ENCODE measurements around the gene TPMT. TPM values are rescaled to one million over a fixed set of nuclear protein-coding genes. Genes with fewer than 3 reads are reported as not detected.

The TPMT gene
- total and polyA plus RNA-seq, 2 of the 13 experiments (the other 11 are each of a cell fraction or from before 2014, with no cell fraction given), result 11.1 to 22.8 TPM

DNA sequence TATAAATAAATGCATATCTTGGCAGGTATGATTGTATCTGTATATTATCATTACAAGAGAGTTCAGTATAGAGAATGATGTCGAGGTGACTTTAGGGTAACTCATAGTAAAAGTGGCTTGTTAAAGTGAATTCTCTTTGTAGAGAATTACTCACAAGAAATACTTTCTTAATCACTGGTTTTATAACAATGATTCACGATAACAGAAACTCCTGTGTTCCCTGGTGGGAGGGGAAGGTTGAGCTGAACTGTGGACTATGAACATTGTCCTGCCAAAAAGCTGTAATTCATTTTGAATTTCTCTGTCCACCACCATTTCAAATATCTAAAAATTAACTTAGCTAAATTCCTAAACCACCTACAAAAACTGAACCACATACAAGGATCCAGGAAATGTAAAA is 7.7 kb downstream of the TPMT start:
- Histone ChIP-seq H3K27ac (ENCODE audit: extremely low read length, insufficient read depth, low read length) (peak overlapping the region; percentile 57), H3K36me3 (replicated peaks in 1 of 2; ENCODE audit: control insufficient read depth in 1 of 2, insufficient read depth in 2 of 2, low read length in 2 of 2) (peaks cover 1 to 14% of the 10 kb centered on the region in 2 experiments; a peak in 3 of 5 replicates), H4K20me1 (ENCODE audit: insufficient read depth, low read length) (no peaks in the 10 kb centered on the region), H3K27me3 (ENCODE audit: control insufficient read depth in 1 of 2, insufficient read depth in 2 of 2, low read length in 2 of 2) (no peaks in the 10 kb centered on the region), H3K9me3 (ENCODE audit: low read length) (no peaks in the 10 kb centered on the region), H3K4me1 (ENCODE audit: insufficient read depth, low read length) (peaks cover 36% of the 10 kb centered on the region), H3K4me3 (replicated peaks in 1 of 3; ENCODE audit: insufficient read depth in 1 of 3, low read depth in 2 of 3, low read length in 3 of 3) (no peak overlapping the region; a peak in 1 of 6 replicates), H3K9ac (ENCODE audit: insufficient read depth, low read depth, low read length) (no peak overlapping the region; the same call in 1 of the 2 replicates), H2AFZ (ENCODE audit: low read length) (no peak overlapping the region), H3K79me2 (ENCODE audit: insufficient read depth, low read length) (no peaks in the 10 kb centered on the region), H3K4me2 (ENCODE audit: low read depth, low read length) (peak overlapping the region; percentile 28)
- ChIA-PET POLR2A (no interaction called here), CTCF (ENCODE audit: low intra/inter-chr PET ratio, low total read pairs) (no interaction called here)
- DNase-seq (ENCODE audit: low spot score), result peak; percentile 58
- intact Hi-C loops (cut with micrococcal nuclease; ENCODE audit: unreplicated experiment) (no loop called here), in situ Hi-C loops (cut with HindIII; ENCODE audit: extremely low pct_ligation_motif_present, low pct_unique_long_range_greater_than_20kb) (no loop called here)
- FAIRE-seq, result no peak
- BruUV-seq (replicated peaks), result no TSS peak
- WGBS (ENCODE audit: low lambda C conversion rate), result 28% methylated on average over 2 of the region's 2 CpGs
- ATAC-seq, result peak; percentile 58
- TF ChIP-seq HOXA9 (CRISPR knock-in tag; IDR thresholded peaks at IDR 0.05; ENCODE audit: borderline replicate concordance), result no peak
- peak; percentile 37; the same call in 1 of the 2 replicates for TF ChIP-seq NCOR1 (IDR thresholded peaks at IDR 0.05; ENCODE audit: borderline replicate concordance, low read length)
- TF ChIP-seq, protein P1, sequence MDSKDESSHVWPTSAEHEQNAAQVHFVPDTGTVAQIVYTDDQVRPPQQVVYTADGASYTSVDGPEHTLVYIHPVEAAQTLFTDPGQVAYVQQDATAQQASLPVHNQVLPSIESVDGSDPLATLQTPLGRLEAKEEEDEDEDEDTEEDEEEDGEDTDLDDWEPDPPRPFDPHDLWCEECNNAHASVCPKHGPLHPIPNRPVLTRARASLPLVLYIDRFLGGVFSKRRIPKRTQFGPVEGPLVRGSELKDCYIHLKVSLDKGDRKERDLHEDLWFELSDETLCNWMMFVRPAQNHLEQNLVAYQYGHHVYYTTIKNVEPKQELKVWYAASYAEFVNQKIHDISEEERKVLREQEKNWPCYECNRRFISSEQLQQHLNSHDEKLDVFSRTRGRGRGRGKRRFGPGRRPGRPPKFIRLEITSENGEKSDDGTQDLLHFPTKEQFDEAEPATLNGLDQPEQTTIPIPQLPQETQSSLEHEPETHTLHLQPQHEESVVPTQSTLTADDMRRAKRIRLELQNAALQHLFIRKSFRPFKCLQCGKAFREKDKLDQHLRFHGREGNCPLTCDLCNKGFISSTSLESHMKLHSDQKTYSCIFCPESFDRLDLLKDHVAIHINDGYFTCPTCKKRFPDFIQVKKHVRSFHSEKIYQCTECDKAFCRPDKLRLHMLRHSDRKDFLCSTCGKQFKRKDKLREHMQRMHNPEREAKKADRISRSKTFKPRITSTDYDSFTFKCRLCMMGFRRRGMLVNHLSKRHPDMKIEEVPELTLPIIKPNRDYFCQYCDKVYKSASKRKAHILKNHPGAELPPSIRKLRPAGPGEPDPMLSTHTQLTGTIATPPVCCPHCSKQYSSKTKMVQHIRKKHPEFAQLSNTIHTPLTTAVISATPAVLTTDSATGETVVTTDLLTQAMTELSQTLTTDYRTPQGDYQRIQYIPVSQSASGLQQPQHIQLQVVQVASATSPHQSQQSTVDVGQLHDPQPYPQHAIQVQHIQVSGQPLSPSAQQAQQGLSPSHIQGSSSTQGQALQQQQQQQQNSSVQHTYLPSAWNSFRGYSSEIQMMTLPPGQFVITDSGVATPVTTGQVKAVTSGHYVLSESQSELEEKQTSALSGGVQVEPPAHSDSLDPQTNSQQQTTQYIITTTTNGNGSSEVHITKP (CRISPR knock-in tag; IDR thresholded peaks at IDR 0.05; ENCODE audit: low read depth), result no peak
- TF ChIP-seq ZNF362 (CRISPR knock-in tag; IDR thresholded peaks at IDR 0.05; ENCODE audit: borderline replicate concordance), result no peak
- peak; percentile 11; the same call in 1 of the 2 replicates for TF ChIP-seq SAP130 (CRISPR knock-in tag; IDR thresholded peaks at IDR 0.05; ENCODE audit: low read depth)
- TF ChIP-seq SOX6 (IDR thresholded peaks at IDR 0.05), result no peak
- no peak for TF ChIP-seq SOX6 (CRISPR knock-in tag; IDR thresholded peaks at IDR 0.05)
- no peak for TF ChIP-seq ZNF383 (CRISPR knock-in tag; IDR thresholded peaks at IDR 0.05; ENCODE audit: borderline replicate concordance)
- no peak for TF ChIP-seq SRSF4 (IDR thresholded peaks at IDR 0.05; ENCODE audit: low read depth, low read length, poor library complexity, severe bottlenecking)
- TF ChIP-seq, protein P2, sequence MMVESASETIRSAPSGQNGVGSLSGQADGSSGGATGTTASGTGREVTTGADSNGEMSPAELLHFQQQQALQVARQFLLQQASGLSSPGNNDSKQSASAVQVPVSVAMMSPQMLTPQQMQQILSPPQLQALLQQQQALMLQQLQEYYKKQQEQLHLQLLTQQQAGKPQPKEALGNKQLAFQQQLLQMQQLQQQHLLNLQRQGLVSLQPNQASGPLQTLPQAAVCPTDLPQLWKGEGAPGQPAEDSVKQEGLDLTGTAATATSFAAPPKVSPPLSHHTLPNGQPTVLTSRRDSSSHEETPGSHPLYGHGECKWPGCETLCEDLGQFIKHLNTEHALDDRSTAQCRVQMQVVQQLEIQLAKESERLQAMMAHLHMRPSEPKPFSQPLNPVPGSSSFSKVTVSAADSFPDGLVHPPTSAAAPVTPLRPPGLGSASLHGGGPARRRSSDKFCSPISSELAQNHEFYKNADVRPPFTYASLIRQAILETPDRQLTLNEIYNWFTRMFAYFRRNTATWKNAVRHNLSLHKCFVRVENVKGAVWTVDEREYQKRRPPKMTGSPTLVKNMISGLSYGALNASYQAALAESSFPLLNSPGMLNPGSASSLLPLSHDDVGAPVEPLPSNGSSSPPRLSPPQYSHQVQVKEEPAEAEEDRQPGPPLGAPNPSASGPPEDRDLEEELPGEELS (CRISPR knock-in tag; IDR thresholded peaks at IDR 0.05), result no peak
- TF ChIP-seq, protein P3, sequence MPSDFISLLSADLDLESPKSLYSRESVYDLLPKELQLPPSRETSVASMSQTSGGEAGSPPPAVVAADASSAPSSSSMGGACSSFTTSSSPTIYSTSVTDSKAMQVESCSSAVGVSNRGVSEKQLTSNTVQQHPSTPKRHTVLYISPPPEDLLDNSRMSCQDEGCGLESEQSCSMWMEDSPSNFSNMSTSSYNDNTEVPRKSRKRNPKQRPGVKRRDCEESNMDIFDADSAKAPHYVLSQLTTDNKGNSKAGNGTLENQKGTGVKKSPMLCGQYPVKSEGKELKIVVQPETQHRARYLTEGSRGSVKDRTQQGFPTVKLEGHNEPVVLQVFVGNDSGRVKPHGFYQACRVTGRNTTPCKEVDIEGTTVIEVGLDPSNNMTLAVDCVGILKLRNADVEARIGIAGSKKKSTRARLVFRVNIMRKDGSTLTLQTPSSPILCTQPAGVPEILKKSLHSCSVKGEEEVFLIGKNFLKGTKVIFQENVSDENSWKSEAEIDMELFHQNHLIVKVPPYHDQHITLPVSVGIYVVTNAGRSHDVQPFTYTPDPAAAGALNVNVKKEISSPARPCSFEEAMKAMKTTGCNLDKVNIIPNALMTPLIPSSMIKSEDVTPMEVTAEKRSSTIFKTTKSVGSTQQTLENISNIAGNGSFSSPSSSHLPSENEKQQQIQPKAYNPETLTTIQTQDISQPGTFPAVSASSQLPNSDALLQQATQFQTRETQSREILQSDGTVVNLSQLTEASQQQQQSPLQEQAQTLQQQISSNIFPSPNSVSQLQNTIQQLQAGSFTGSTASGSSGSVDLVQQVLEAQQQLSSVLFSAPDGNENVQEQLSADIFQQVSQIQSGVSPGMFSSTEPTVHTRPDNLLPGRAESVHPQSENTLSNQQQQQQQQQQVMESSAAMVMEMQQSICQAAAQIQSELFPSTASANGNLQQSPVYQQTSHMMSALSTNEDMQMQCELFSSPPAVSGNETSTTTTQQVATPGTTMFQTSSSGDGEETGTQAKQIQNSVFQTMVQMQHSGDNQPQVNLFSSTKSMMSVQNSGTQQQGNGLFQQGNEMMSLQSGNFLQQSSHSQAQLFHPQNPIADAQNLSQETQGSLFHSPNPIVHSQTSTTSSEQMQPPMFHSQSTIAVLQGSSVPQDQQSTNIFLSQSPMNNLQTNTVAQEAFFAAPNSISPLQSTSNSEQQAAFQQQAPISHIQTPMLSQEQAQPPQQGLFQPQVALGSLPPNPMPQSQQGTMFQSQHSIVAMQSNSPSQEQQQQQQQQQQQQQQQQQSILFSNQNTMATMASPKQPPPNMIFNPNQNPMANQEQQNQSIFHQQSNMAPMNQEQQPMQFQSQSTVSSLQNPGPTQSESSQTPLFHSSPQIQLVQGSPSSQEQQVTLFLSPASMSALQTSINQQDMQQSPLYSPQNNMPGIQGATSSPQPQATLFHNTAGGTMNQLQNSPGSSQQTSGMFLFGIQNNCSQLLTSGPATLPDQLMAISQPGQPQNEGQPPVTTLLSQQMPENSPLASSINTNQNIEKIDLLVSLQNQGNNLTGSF (CRISPR knock-in tag; IDR thresholded peaks at IDR 0.05), result no peak
- TF ChIP-seq SP2 (CRISPR knock-in tag; IDR thresholded peaks at IDR 0.05), result no peak
- TF ChIP-seq HNF4A (CRISPR knock-in tag; IDR thresholded peaks at IDR 0.05), result peak; percentile 64

All from HepG2 (cell line).